GM12874 (cell line): Measurements from ENCODE around the gene ITPK1.

ENCODE experiments used
- CTCF ChIP-seq: IDR thresholded peaks from 2 replicates; pipeline ENCODE4 v1.5.1; 2011; ENCODE audit warnings: low read depth, mild to moderate bottlenecking, control low read depth, low read length, moderate library complexity; ENCODE audit not compliant: insufficient read depth

ITPK1 gene

GRCh38 chr14:93133464-93133863, 17.7 kb upstream of the ITPK1 start:
- no peak for TF ChIP-seq CTCF

GRCh38 chr14:93132472-93133065, 16.8 kb upstream of the ITPK1 start:
- peak; percentile 40; the same call in 1 of the 2 replicates for TF ChIP-seq CTCF

- no peak for TF ChIP-seq CTCF
These were observed 13.2 kb upstream of the ITPK1 start for GRCh38 chr14:93128725-93129459.

GRCh38 chr14:93126111-93126510, 10.4 kb upstream of the ITPK1 start:
- TF ChIP-seq CTCF = no peak

GRCh38 chr14:93122826-93123225, 7.1 kb upstream of the ITPK1 start:
- no peak for TF ChIP-seq CTCF

DNA sequence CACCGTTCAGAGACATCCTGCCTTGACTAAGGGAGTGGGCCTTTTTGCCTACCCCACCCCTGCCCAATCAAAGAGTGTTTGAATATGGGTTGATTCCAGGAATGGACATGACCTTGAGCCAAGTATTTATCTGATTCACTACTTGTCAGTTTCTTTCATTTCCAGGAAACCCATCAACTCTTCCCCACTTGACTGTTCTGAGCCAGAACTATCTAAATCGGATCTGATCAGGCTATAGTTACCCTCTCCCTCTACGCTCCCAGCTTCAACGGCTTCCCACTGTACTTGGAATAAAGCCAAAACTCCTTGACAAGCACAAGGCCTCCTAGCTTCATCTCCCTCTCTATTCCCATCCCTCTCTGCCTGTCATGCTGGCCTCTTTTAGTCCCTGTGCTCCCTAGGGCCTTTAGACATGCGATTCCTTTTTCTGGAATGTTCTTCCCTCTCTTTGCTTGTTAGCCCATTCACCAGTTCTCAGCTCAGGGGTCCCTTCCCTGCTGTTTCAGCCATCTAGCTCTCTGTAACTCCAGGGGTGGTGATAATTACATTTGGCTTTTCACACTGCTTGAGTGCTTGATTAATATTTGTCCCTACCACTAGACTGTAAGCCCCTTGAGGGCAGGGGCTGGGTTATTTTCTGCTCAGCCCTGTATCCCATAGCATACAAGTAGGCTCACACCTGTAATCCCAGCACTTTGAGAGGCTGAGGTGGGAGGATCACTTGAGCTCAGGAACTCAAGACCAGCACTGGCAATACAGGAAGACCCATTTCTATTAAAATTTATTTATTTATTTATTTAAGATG, 5.5 kb upstream of the ITPK1 start:
- TF ChIP-seq CTCF = no peak

DNA sequence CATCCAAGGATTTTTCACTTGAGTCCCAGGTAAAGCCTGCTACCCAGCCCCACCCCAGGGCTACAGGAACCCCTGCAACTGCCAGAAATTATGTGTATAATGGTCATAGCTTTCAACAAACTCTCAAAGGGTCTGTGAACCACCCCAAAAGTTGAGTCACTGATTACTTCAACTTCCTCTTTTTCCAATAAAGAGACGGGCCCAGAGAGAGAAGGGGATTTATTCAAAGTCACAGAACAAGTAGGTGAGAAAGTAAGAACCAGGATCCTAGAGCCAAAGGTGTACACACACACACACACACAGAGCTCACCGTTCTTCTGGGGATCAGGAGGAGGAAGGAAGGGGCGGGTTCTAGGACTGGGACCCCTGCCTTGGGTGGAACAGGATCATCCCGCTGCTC, 4.8 kb upstream of the ITPK1 start:
- no peak for TF ChIP-seq CTCF
